SK-N-SH treated with all-trans-retinoic acid at 6 μM for 48 hours (cell line): ENCODE measurements around the gene CNTNAP2.

Experiments used
- ATAC-seq: fragments of 200-7000 bp; cut with Tn5 transposase; 3 replicates; pipeline ENCODE4 v1.9.1; 2020; ENCODE audit warnings: mild to moderate bottlenecking, moderate library complexity
- BACH2 ChIP-seq: fragments of 250-450 bp; sonication (Bioruptor Pico); IDR thresholded peaks from 2 replicates; pipeline ENCODE4 v1.9.0; 2021; ENCODE audit warnings: mild to moderate bottlenecking, borderline replicate concordance
- CSDC2 ChIP-seq: fragments of 250-450 bp; sonication (Bioruptor Pico); IDR thresholded peaks from 2 replicates; pipeline ENCODE4 v1.5.0; 2020; ENCODE audit warnings: mild to moderate bottlenecking, moderate library complexity
- CSRNP3 ChIP-seq: fragments of 250-450 bp; sonication (Bioruptor Pico); IDR thresholded peaks from 2 replicates; pipeline ENCODE4 v1.5.1; 2021; ENCODE audit warnings: mild to moderate bottlenecking, moderate library complexity
- ESRRG ChIP-seq: fragments of 250-450 bp; sonication (Bioruptor Pico); IDR thresholded peaks from 2 replicates; pipeline ENCODE4 v1.6.1; 2021; ENCODE audit warnings: mild to moderate bottlenecking
- GLIS3 ChIP-seq: fragments of 250-450 bp; sonication (Bioruptor Pico); IDR thresholded peaks from 2 replicates; pipeline ENCODE4 v1.5.0; 2020; ENCODE audit warnings: mild to moderate bottlenecking, moderate library complexity
- ISL1 ChIP-seq: fragments of 250-450 bp; sonication (Bioruptor Pico); IDR thresholded peaks from 2 replicates; pipeline ENCODE4 v2.1.2; 2022; ENCODE audit warnings: mild to moderate bottlenecking, moderate library complexity
- OSR1 ChIP-seq: fragments of 250-450 bp; sonication (Bioruptor Pico); IDR thresholded peaks from 2 replicates; pipeline ENCODE4 v1.8.0; 2022; ENCODE audit warnings: moderate library complexity, mild to moderate bottlenecking, inconsistent platforms
- PPARA ChIP-seq: fragments of 250-450 bp; sonication (Bioruptor Pico); IDR thresholded peaks from 2 replicates; pipeline ENCODE4 v1.5.0; 2020; ENCODE audit warnings: mild to moderate bottlenecking, borderline replicate concordance
- RARB ChIP-seq: fragments of 250-450 bp; sonication (Bioruptor Pico); IDR thresholded peaks from 2 replicates; pipeline ENCODE4 v1.8.0; 2021; ENCODE audit warnings: mild to moderate bottlenecking, moderate library complexity
- SNAI2 ChIP-seq: fragments of 250-450 bp; sonication (Bioruptor Pico); IDR thresholded peaks from 2 replicates; pipeline ENCODE4 v1.5.0; 2020; ENCODE audit warnings: mild to moderate bottlenecking, moderate library complexity
- TCF4 ChIP-seq: fragments of 250-450 bp; sonication (Bioruptor Pico); IDR thresholded peaks from 2 replicates; pipeline ENCODE4 v1.8.0; 2021; ENCODE audit warnings: mild to moderate bottlenecking, moderate library complexity, borderline replicate concordance
- TOX ChIP-seq: fragments of 250-450 bp; sonication (Bioruptor Pico); IDR thresholded peaks from 2 replicates; pipeline ENCODE4 v1.8.0; 2021; ENCODE audit warnings: mild to moderate bottlenecking, moderate library complexity, borderline replicate concordance
- ZC3H10 ChIP-seq: fragments of 250-450 bp; sonication (Bioruptor Pico); IDR thresholded peaks from 2 replicates; pipeline ENCODE4 v1.5.1; 2021; ENCODE audit warnings: mild to moderate bottlenecking, moderate library complexity
- ZFP3 ChIP-seq: fragments of 250-450 bp; sonication (Bioruptor Pico); IDR thresholded peaks from 2 replicates; pipeline ENCODE4 v1.5.0; 2020; ENCODE audit warnings: mild to moderate bottlenecking, moderate library complexity
- ZFP30 ChIP-seq: fragments of 450-650 bp; formaldehyde crosslinking; IDR thresholded peaks from 2 replicates; pipeline ENCODE4 v1.5.0; 2022; ENCODE audit warnings: mild to moderate bottlenecking, moderate library complexity
- ZNF565 ChIP-seq: fragments of 450-650 bp; formaldehyde crosslinking; conservative IDR thresholded peaks from 2 replicates; pipeline ENCODE4 v1.5.0; 2020; ENCODE audit warnings: low read depth, mild to moderate bottlenecking, moderate library complexity
- ZNF70 ChIP-seq: fragments of 450-650 bp; formaldehyde crosslinking; IDR thresholded peaks from 2 replicates; pipeline ENCODE4 v1.5.0; 2020; ENCODE audit warnings: mild to moderate bottlenecking, moderate library complexity
- ZNF8 ChIP-seq: fragments of 450-650 bp; formaldehyde crosslinking; IDR thresholded peaks from 2 replicates; pipeline ENCODE4 v1.5.0; 2020; ENCODE audit warnings: mild to moderate bottlenecking, moderate library complexity
- TF ChIP-seq, protein P1 (sequence below): fragments of 250-450 bp; sonication (Bioruptor Pico); IDR thresholded peaks from 2 replicates; pipeline ENCODE4 v1.5.0; 2020; ENCODE audit warnings: mild to moderate bottlenecking, moderate library complexity
- TF ChIP-seq, protein P2 (sequence below): fragments of 250-450 bp; sonication (Bioruptor Pico); IDR thresholded peaks from 2 replicates; pipeline ENCODE4 v1.8.0; 2020; ENCODE audit warnings: mild to moderate bottlenecking, moderate library complexity, borderline replicate concordance
- TF ChIP-seq, protein P3 (sequence below): fragments of 250-450 bp; sonication (Bioruptor Pico); IDR thresholded peaks from 2 replicates; pipeline ENCODE4 v1.8.0; 2021; ENCODE audit warnings: low read depth, mild to moderate bottlenecking, moderate library complexity, borderline replicate concordance
- TF ChIP-seq, protein P4 (sequence below): fragments of 250-450 bp; sonication (Bioruptor Pico); IDR thresholded peaks from 2 replicates; pipeline ENCODE4 v1.5.1; 2020; ENCODE audit warnings: low read depth, mild to moderate bottlenecking, moderate library complexity

Gene CNTNAP2

GRCh38 chr7:147742301-147742700 lies 1625.7 kb downstream of the CNTNAP2 start:
- no peak for ATAC-seq
- TF ChIP-seq ZFP3 (CRISPR knock-in tag) (no peak), ISL1 (no peak), ZFP30 (CRISPR knock-in tag) (no peak), PPARA (no peak), TCF4 (no peak), ZNF565 (CRISPR knock-in tag) (no peak), ZC3H10 (no peak), CSDC2 (CRISPR knock-in tag) (no peak), CSRNP3 (CRISPR knock-in tag) (no peak), ZNF8 (no peak), OSR1 (CRISPR knock-in tag) (no peak), BACH2 (no peak), SNAI2 (CRISPR knock-in tag) (no peak)
- TF ChIP-seq, all 23 proteins: peak for 0

DNA sequence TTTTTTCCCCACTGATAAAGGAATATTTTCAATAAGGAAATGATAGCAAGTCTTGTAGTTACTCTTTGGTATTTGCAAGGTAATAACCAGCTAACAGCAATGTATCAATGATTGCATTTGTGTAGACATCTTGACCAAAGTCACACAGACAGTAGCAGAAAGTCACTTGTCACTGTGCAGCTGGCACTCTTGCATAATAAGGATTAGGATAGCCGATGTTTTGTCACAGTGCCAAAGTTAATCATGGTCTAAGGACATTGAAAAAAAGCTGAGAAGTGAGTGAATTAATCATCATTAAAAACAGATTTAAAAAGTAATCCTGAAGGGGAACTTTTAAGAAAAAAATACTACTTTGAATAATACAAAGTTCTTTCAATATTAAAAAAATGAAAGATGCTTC lies 1639.7 kb downstream of the CNTNAP2 start:
- TF ChIP-seq ISL1 (no peak), ZFP3 (CRISPR knock-in tag) (no peak), ZFP30 (CRISPR knock-in tag) (no peak), ZC3H10 (no peak), CSRNP3 (CRISPR knock-in tag) (no peak), ESRRG (CRISPR knock-in tag) (no peak), ZNF8 (no peak), SNAI2 (CRISPR knock-in tag) (no peak), PPARA (no peak), CSDC2 (CRISPR knock-in tag) (no peak), BACH2 (no peak), RARB (no peak), TOX (CRISPR knock-in tag) (no peak), ZNF565 (CRISPR knock-in tag) (no peak), GLIS3 (CRISPR knock-in tag) (no peak), ZNF70 (CRISPR knock-in tag) (no peak)
- TF ChIP-seq, protein P1, sequence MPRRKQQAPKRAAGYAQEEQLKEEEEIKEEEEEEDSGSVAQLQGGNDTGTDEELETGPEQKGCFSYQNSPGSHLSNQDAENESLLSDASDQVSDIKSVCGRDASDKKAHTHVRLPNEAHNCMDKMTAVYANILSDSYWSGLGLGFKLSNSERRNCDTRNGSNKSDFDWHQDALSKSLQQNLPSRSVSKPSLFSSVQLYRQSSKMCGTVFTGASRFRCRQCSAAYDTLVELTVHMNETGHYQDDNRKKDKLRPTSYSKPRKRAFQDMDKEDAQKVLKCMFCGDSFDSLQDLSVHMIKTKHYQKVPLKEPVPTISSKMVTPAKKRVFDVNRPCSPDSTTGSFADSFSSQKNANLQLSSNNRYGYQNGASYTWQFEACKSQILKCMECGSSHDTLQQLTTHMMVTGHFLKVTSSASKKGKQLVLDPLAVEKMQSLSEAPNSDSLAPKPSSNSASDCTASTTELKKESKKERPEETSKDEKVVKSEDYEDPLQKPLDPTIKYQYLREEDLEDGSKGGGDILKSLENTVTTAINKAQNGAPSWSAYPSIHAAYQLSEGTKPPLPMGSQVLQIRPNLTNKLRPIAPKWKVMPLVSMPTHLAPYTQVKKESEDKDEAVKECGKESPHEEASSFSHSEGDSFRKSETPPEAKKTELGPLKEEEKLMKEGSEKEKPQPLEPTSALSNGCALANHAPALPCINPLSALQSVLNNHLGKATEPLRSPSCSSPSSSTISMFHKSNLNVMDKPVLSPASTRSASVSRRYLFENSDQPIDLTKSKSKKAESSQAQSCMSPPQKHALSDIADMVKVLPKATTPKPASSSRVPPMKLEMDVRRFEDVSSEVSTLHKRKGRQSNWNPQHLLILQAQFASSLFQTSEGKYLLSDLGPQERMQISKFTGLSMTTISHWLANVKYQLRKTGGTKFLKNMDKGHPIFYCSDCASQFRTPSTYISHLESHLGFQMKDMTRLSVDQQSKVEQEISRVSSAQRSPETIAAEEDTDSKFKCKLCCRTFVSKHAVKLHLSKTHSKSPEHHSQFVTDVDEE (CRISPR knock-in tag): no peak
- TF ChIP-seq, protein P2, sequence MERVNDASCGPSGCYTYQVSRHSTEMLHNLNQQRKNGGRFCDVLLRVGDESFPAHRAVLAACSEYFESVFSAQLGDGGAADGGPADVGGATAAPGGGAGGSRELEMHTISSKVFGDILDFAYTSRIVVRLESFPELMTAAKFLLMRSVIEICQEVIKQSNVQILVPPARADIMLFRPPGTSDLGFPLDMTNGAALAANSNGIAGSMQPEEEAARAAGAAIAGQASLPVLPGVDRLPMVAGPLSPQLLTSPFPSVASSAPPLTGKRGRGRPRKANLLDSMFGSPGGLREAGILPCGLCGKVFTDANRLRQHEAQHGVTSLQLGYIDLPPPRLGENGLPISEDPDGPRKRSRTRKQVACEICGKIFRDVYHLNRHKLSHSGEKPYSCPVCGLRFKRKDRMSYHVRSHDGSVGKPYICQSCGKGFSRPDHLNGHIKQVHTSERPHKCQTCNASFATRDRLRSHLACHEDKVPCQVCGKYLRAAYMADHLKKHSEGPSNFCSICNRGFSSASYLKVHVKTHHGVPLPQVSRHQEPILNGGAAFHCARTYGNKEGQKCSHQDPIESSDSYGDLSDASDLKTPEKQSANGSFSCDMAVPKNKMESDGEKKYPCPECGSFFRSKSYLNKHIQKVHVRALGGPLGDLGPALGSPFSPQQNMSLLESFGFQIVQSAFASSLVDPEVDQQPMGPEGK: no peak
- TF ChIP-seq, protein P3, sequence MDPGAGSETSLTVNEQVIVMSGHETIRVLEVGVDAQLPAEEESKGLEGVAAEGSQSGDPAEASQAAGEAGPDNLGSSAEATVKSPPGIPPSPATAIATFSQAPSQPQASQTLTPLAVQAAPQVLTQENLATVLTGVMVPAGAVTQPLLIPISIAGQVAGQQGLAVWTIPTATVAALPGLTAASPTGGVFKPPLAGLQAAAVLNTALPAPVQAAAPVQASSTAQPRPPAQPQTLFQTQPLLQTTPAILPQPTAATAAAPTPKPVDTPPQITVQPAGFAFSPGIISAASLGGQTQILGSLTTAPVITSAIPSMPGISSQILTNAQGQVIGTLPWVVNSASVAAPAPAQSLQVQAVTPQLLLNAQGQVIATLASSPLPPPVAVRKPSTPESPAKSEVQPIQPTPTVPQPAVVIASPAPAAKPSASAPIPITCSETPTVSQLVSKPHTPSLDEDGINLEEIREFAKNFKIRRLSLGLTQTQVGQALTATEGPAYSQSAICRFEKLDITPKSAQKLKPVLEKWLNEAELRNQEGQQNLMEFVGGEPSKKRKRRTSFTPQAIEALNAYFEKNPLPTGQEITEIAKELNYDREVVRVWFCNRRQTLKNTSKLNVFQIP (CRISPR knock-in tag): no peak
- TF ChIP-seq, protein P4, sequence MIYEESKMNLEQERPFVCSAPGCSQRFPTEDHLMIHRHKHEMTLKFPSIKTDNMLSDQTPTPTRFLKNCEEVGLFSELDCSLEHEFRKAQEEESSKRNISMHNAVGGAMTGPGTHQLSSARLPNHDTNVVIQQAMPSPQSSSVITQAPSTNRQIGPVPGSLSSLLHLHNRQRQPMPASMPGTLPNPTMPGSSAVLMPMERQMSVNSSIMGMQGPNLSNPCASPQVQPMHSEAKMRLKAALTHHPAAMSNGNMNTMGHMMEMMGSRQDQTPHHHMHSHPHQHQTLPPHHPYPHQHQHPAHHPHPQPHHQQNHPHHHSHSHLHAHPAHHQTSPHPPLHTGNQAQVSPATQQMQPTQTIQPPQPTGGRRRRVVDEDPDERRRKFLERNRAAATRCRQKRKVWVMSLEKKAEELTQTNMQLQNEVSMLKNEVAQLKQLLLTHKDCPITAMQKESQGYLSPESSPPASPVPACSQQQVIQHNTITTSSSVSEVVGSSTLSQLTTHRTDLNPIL: no peak

More for the DNA sequence above, 1639.7 kb downstream of the CNTNAP2 start:
- no peak for ATAC-seq
